MM.1S (cell line): ENCODE results near the gene NASP.

Experiments
- DNase-seq: peaks from one replicate; pipeline ENCODE4 v3.0.0-alpha.2; 2015
- H2AFZ ChIP-seq: fragments of 300-600 bp; sonication (generic); 2 replicates; pipeline ENCODE4 v1.6.0; 2016; ENCODE audit warnings: antibody characterized with exemption, low read length
- H3F3A ChIP-seq: fragments of 300-600 bp; sonication (generic); 2 replicates; pipeline ENCODE4 v1.6.1; 2016; ENCODE audit warnings: mild to moderate bottlenecking, antibody characterized with exemption, low read length, moderate library complexity, mixed read lengths; ENCODE audit not compliant: insufficient read depth
- H3K27ac ChIP-seq: fragments of 300-600 bp; sonication (generic); 2 replicates; pipeline ENCODE4 v1.5.1; 2016; ENCODE audit warnings: mild to moderate bottlenecking, low read length
- H3K27me3 ChIP-seq: fragments of 300-600 bp; sonication (generic); replicated peaks from 2 replicates; pipeline ENCODE4 v1.6.0; 2016; ENCODE audit warnings: low read length; ENCODE audit not compliant: insufficient read depth
- H3K36me3 ChIP-seq: fragments of 300-600 bp; sonication (generic); replicated peaks from 2 replicates; pipeline ENCODE4 v1.6.1; 2016; ENCODE audit warnings: mild to moderate bottlenecking, low read length, mixed read lengths; ENCODE audit not compliant: insufficient read depth
- H3K4me1 ChIP-seq: fragments of 300-600 bp; sonication (generic); 2 replicates; pipeline ENCODE4 v1.6.1; 2016; ENCODE audit warnings: low read length, mixed read lengths
- H3K4me2 ChIP-seq: fragments of 300-600 bp; sonication (generic); 2 replicates; pipeline ENCODE4 v1.6.0; 2016; ENCODE audit warnings: low read depth, low read length
- H3K4me3 ChIP-seq: fragments of 300-600 bp; sonication (generic); 2 replicates; pipeline ENCODE4 v1.5.1; 2016; ENCODE audit warnings: low read length, mixed read lengths
- H3K79me2 ChIP-seq: fragments of 300-600 bp; sonication (generic); 2 replicates; pipeline ENCODE4 v1.6.1; 2016; ENCODE audit warnings: mixed run types, low read length, mixed read lengths
- H3K9ac ChIP-seq: fragments of 300-600 bp; sonication (generic); 2 replicates; pipeline ENCODE4 v1.6.1; 2016; ENCODE audit warnings: low read length, mixed read lengths
- H3K9me2 ChIP-seq: fragments of 300-600 bp; sonication (generic); replicated peaks from 2 replicates; pipeline ENCODE4 v1.6.1; 2016; ENCODE audit warnings: mild to moderate bottlenecking, low read length, mixed read lengths; ENCODE audit not compliant: insufficient read depth
- H3K9me3 ChIP-seq: fragments of 300-600 bp; sonication (generic); replicated peaks from 2 replicates; pipeline ENCODE4 v1.6.1; 2016; ENCODE audit warnings: mild to moderate bottlenecking, low read length, mixed read lengths; ENCODE audit not compliant: insufficient read depth
- H4K20me1 ChIP-seq: fragments of 300-600 bp; sonication (generic); 2 replicates; pipeline ENCODE4 v1.6.1; 2016; ENCODE audit warnings: mild to moderate bottlenecking, low read length, moderate library complexity, mixed read lengths; ENCODE audit not compliant: insufficient read depth
- CTCF ChIP-seq: fragments of 300-600 bp; sonication (generic); IDR thresholded peaks from 2 replicates; pipeline ENCODE4 v1.5.1; 2016; ENCODE audit warnings: antibody characterized with exemption, low read length, mixed read lengths
- EZH2 ChIP-seq: fragments of 300-600 bp; sonication (generic); optimal IDR thresholded peaks from 2 replicates; pipeline ENCODE3; 2017; ENCODE audit warnings: low read depth, mild to moderate bottlenecking, antibody characterized with exemption, low read length, mixed read lengths
- EZH2phosphoT487 ChIP-seq: fragments of 300-600 bp; sonication (generic); IDR thresholded peaks from 2 replicates; pipeline ENCODE4 v1.6.1; 2018; ENCODE audit warnings: antibody characterized with exemption, low read length

NASP gene

GRCh38 chr1:45629035-45629434 lies 45.2 kb downstream of the NASP start:
- TF ChIP-seq EZH2phosphoT487 (no peak), EZH2 (no peak), CTCF (no peak)
- Histone ChIP-seq H2AFZ (no peak overlapping the region), H3K9me2 (no peaks in the 10 kb centered on the region), H3K27ac (no peak overlapping the region), H3K9me3 (no peaks in the 10 kb centered on the region), H4K20me1 (no peaks in the 10 kb centered on the region), H3K4me3 (no peak overlapping the region), H3K4me2 (no peak overlapping the region), H3K9ac (no peak overlapping the region), H3K4me1 (no peaks in the 10 kb centered on the region), H3K27me3 (no peaks in the 10 kb centered on the region), H3F3A (no peaks in the 10 kb centered on the region), H3K36me3 (peaks cover 5% of the 10 kb centered on the region; the same call in 1 of the 2 replicates), H3K79me2 (no peaks in the 10 kb centered on the region)
- no peak for DNase-seq

GRCh38 chr1:45630429-45630828 lies 46.6 kb downstream of the NASP start:
- no peaks in the 10 kb centered on the region for H3K9me3 ChIP-seq
- H3K4me1 ChIP-seq = no peaks in the 10 kb centered on the region
- no peaks in the 10 kb centered on the region for H3K79me2 ChIP-seq
- H3K4me3 ChIP-seq = no peak overlapping the region
- no peak for DNase-seq
- no peaks in the 10 kb centered on the region for H3K9me2 ChIP-seq
- H3K27ac ChIP-seq = no peak overlapping the region
- H3K4me2 ChIP-seq = no peak overlapping the region
- H3K9ac ChIP-seq = no peak overlapping the region
- H3F3A ChIP-seq = no peaks in the 10 kb centered on the region
- peaks cover 5% of the 10 kb centered on the region; the same call in 1 of the 2 replicates for H3K36me3 ChIP-seq
- H2AFZ ChIP-seq = no peak overlapping the region
- no peaks in the 10 kb centered on the region for H4K20me1 ChIP-seq
- TF ChIP-seq EZH2phosphoT487 = no peak
- no peak for TF ChIP-seq EZH2
- no peak for TF ChIP-seq CTCF
- H3K27me3 ChIP-seq = no peaks in the 10 kb centered on the region

GRCh38 chr1:45635211-45635610 lies 51.4 kb downstream of the NASP start:
- Histone ChIP-seq H3F3A (no peaks in the 10 kb centered on the region), H3K79me2 (no peaks in the 10 kb centered on the region), H2AFZ (no peak overlapping the region), H4K20me1 (no peaks in the 10 kb centered on the region), H3K4me3 (no peak overlapping the region), H3K4me2 (no peak overlapping the region), H3K27me3 (no peaks in the 10 kb centered on the region), H3K9me2 (no peaks in the 10 kb centered on the region), H3K4me1 (no peaks in the 10 kb centered on the region), H3K36me3 (peaks cover 9% of the 10 kb centered on the region), H3K9me3 (no peaks in the 10 kb centered on the region), H3K27ac (no peak overlapping the region), H3K9ac (no peak overlapping the region)
- TF ChIP-seq CTCF = no peak
- no peak for TF ChIP-seq EZH2
- TF ChIP-seq EZH2phosphoT487 = no peak
- DNase-seq = no peak

- Histone ChIP-seq H3K27me3 (no peaks in the 10 kb centered on the region), H3F3A (no peaks in the 10 kb centered on the region), H3K9ac (no peak overlapping the region), H3K9me3 (no peaks in the 10 kb centered on the region), H3K27ac (no peak overlapping the region), H2AFZ (no peak overlapping the region), H3K4me3 (no peak overlapping the region), H4K20me1 (no peaks in the 10 kb centered on the region), H3K4me1 (peaks cover 8% of the 10 kb centered on the region; the same call in 1 of the 2 replicates), H3K79me2 (no peaks in the 10 kb centered on the region), H3K9me2 (no peaks in the 10 kb centered on the region), H3K4me2 (no peak overlapping the region), H3K36me3 (peaks cover 6% of the 10 kb centered on the region; the same call in 1 of the 2 replicates)
- no peak for DNase-seq
- TF ChIP-seq CTCF (no peak), EZH2 (no peak), EZH2phosphoT487 (no peak)
These were observed 56.5 kb downstream of the NASP start for GRCh38 chr1:45640293-45640692.
